A549 (cell line): ENCODE results near the gene TAF4.

Experiments
- BCL3 ChIP-seq: fragments of >200 bp; sonication (Bioruptor Twin); formaldehyde crosslinking; IDR thresholded peaks from 3 replicates; pipeline ENCODE4 v1.6.1; 2016
- CTCF ChIP-seq: fragments of >200 bp; sonication (Bioruptor Twin); formaldehyde crosslinking; IDR thresholded peaks from 3 replicates; pipeline ENCODE4 v1.5.1; 2016
- EP300 ChIP-seq, 2 experiments: fragments of >200 bp; sonication (Bioruptor Twin); formaldehyde crosslinking; IDR thresholded peaks; 2 replicates in 1 of 2; 3 replicates in 1 of 2; pipeline ENCODE4 v1.6.1; 2016 to 2017
- ESRRA ChIP-seq: fragments of 150-350 bp; IDR thresholded peaks from 2 replicates; pipeline ENCODE4 v1.6.1; 2014; ENCODE audit warnings: mild to moderate bottlenecking, low read length, borderline replicate concordance
- FOSL2 ChIP-seq, 2 experiments: fragments of 450-650 bp in 1 of 2; fragments of >200 bp in 1 of 2; sonication (Bioruptor Twin) in 1 of 2; formaldehyde crosslinking; IDR thresholded peaks; 2 replicates each; pipeline versions ENCODE4 v1.5.0 to v1.6.1; 2016 to 2020; ENCODE audit warnings: mild to moderate bottlenecking in 1 of 2, moderate library complexity in 1 of 2
- JUN ChIP-seq, 2 experiments: fragments of >200 bp; sonication (Bioruptor Twin); formaldehyde crosslinking; IDR thresholded peaks; 2 replicates in 1 of 2; 3 replicates in 1 of 2; pipeline ENCODE4 v1.6.1; 2016 to 2017
- JUNB ChIP-seq: fragments of >200 bp; sonication (Bioruptor Twin); formaldehyde crosslinking; IDR thresholded peaks from 2 replicates; pipeline ENCODE4 v1.6.1; 2016
- KDM5A ChIP-seq: fragments of 200-600 bp; sonication (generic); IDR thresholded peaks from 2 replicates; pipeline ENCODE4 v1.6.1; 2016; ENCODE audit warnings: antibody characterized with exemption, mild to moderate bottlenecking
- MAFK ChIP-seq: fragments of 450-650 bp; IDR thresholded peaks from 2 replicates; pipeline ENCODE4 v1.6.1; 2014; ENCODE audit not compliant: partially characterized antibody
- POLR2A ChIP-seq: IDR thresholded peaks from 2 replicates; pipeline ENCODE4 v1.6.1; 2012; ENCODE audit warnings: mild to moderate bottlenecking, low read length
- SREBF2 ChIP-seq: fragments of 450-650 bp; IDR thresholded peaks from 2 replicates; pipeline ENCODE4 v1.6.1; 2014; ENCODE audit warnings: mild to moderate bottlenecking, moderate library complexity
- TF ChIP-seq, protein P1 (sequence below): IDR thresholded peaks from 2 replicates; pipeline ENCODE4 v1.6.1; 2012
- TF ChIP-seq, protein P2 (sequence below): fragments of 450-650 bp; IDR thresholded peaks from 2 replicates; pipeline ENCODE4 v1.6.1; 2014; ENCODE audit warnings: antibody characterized with exemption

DNA sequence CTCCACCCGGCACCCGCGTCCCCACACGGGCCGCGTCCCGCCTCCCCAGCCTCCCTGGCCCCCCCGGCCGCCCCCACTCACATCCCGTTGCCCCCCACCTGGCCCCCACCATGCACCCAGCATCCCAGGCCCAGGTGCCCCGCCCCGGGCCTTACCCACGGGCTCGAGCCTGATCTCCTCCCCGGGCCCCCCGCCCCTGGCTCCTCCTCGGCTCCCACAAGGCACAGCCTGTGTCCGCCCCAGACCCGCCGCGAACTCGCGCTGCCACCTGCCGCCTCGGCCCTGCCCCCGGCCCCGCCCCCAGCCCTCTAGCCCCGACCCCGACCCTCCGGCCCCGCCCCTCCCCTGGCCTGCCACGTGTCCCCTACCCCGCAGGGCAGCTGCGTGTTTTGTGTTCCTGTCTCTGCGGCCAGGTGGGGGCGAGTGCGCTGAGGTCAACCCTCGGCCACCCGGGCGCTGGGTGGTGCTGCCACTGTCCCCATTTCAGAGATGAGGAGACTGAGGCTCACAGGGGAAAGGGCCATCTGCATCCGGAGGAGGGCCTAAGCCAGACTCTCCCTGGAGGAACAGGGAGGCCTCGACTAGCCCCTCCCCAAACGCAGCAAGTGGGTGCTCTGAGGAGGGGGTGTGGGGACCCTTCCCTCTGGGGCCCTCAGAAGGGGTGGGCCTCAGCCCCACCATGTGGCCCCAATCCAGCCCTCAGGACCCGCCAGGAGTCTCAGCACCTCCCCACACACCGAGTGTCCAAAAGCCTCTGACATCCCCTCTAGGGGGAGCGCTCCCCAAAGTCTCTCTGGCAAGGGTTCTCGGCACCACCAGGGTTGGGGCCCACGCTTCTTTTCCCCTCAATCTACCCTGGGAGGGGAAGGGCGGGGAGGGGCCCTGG lies 99.8 kb downstream of the TAF4 start:
- no peak for TF ChIP-seq CTCF
- TF ChIP-seq ESRRA = no peak
- no peak for TF ChIP-seq KDM5A
- TF ChIP-seq, protein P1, sequence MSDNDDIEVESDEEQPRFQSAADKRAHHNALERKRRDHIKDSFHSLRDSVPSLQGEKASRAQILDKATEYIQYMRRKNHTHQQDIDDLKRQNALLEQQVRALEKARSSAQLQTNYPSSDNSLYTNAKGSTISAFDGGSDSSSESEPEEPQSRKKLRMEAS = no peak
- no peak for TF ChIP-seq JUNB
- no peak for TF ChIP-seq JUN (IDR thresholded peaks at IDR 0.05)
- TF ChIP-seq, protein P2, sequence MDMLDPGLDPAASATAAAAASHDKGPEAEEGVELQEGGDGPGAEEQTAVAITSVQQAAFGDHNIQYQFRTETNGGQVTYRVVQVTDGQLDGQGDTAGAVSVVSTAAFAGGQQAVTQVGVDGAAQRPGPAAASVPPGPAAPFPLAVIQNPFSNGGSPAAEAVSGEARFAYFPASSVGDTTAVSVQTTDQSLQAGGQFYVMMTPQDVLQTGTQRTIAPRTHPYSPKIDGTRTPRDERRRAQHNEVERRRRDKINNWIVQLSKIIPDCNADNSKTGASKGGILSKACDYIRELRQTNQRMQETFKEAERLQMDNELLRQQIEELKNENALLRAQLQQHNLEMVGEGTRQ = no peak
- TF ChIP-seq MAFK = no peak
- TF ChIP-seq POLR2A = no peak
- no peak for TF ChIP-seq SREBF2
- no peak for TF ChIP-seq FOSL2 (IDR thresholded peaks at IDR 0.05)
- no peak for TF ChIP-seq FOSL2 (CRISPR knock-in tag; IDR thresholded peaks at IDR 0.05)
- no peak for TF ChIP-seq EP300 (IDR thresholded peaks at IDR 0.05)
- TF ChIP-seq BCL3 = no peak
